ENCODE measurements around the gene PAXIP1. TPM values are rescaled to one million over a fixed set of nuclear protein-coding genes. Genes with fewer than 3 reads are reported as not detected.

The PAXIP1 gene
- polyA plus RNA-seq, 12 donors, result 9.6 to 21.5 (median 13.8) TPM; not detected in 1

DNA sequence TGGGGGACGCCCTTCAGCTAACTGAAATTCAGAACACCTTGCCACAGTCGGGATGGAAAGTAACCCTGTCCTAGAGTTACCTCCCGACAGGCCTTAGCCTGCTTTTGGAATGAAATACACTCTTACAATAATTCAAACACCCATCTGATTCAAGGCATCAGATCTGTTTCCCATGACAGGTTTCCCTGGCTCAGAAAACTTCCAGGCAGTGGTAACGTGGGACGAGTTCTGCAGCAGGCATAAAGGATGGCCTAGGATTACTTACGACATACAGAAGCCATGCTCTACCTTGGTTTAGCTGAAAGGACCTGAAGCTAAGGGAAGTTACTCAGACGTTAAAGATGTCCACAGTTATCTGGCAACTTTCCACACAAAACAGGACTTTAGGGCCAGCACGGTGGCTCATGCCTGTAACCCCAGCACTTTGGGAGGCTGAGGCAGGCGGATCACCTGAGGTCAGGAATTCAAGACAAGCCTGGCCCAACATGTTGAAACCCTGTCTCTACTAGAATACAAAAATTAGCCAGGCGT lies 5.0 kb downstream of the PAXIP1 start:
- no peak for DNase-seq

DNA sequence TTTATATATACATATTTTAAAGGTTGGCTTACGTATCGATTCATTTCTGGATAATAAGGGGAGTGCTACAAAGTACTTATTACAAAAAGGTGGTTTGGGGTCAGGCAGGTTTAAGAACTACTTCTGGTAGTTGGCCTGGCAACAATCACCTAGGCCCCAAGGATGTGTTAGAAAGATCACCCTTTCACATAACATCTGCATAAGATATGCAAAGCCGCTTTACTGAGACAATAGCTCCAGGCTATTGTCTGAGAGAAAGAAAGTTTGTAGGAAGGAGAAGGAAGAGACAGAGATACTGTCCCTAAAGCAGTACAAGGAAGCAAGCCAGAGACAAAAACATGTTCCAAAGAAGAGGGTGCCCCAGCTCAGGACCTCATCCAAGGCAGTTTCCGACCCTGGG lies 6.2 kb downstream of the PAXIP1 start:
- no peak for DNase-seq

DNA sequence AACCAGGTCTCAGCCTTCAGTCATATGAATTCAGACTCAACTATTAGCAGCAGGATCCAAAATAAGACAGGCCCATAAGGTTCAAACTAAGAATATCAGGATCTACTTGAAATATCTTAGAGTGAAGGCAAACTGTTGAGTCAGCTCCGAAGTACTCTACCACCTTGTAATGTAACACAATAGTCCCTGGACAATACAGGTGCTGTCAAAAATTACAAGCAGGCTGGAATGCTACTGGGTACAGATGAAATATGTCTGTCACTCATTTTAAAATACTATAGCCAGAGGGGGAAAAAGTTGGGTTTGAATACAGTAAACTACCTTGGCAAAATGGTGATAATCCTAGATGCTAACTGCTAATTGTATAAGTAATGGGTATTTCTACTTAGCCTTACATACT lies 6.8 kb downstream of the PAXIP1 start:
- DNase-seq, result no peak

DNA sequence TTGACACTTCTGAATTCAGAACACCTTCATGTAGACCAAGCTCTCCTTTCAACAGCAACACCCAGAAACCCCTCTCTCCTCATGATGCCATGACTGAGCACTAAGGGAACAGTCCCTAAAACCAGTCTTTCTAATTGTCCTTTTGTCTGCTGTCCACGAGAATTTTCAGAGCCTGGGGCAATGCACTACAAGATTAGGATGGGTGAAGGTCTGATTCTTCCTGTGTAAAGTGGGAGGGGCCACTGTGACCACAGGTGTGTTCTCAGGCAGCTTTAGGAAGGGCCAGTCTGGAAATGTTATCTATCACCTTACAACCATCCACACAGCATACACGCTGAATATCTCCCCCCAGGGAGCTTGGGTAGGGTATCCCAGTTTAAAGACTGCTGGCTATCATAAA lies 7.9 kb downstream of the PAXIP1 start:
- no peak for DNase-seq

DNA sequence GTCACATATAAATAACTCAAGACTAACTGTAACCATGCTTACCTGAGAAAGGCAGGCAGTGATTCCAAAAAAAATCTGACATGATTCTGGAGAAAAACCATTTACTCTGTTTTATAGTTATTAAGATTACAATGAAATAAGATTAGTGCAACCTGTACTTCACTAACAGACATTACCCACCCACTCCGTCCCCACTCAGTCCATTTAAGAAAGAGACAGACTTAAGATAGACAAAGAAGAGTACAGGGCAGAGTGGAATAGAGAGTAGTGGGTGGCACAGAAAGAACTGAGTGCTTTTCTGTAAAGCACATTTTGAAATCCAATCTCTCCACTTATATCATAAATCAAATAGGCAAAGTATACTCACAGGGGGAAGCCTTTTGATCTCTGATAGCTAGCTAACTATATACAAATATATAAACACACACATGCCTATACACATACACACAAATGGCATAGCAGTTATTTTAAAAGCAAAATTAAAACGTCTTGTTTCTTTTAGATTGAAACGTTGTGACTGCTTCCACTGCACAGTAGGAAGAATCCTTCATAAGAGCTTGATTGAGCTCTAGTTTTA lies 11.9 kb downstream of the PAXIP1 start:
- no peak for DNase-seq

DNA sequence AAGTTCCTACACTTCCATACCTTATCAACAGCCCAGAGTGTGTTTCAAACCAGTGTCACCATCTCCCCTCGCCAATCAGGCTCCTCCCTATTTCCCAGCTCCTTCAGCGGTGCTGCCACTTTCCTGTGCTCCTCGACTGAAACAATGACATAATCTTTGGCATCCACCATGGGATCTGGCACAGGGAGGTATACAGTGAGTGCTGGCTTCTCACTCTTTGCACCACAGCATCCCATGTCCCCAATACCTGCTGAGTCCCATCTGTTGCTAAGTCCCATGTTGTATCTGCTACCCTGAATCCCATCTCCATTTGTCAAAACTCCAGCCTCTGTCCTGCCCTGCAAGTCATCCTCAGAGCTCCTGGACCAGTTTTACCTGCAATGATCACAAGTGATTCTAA lies 15.4 kb downstream of the PAXIP1 start:
- DNase-seq, result no peak

DNA sequence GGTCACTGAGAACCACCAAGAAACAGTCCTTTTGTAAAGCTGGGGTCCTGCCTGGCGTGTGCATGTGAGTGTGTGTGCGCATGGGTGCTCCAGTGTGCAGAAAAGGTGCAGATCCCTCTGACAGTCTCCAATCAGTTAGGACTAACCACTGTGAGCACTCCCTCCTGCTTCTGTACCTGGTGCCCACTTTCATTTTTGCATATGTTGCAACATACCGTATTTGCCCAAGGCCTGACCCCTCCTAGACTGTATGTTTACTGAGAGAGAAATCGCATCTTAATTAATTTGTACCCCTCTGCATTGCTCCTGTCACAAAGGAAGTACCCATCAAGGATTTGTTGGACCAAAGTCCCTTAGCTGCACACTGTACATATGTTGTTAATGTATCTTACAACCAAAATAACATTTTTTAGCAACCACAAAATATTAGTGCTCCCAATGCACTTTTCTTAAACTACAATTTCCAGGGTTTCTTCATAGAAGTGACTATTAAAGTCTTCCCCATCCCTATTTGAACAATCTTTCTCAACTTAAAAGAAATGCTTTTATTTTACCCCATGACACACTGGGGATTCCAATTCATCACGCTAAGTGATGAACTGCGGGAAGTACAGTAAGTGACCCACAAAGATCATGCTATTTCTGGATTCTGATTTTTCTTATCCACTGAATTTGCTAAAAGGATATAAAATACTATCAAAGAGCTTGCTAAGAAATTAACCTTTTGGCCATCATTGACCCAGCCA lies 16.6 kb downstream of the PAXIP1 start:
- no peak for DNase-seq

DNA sequence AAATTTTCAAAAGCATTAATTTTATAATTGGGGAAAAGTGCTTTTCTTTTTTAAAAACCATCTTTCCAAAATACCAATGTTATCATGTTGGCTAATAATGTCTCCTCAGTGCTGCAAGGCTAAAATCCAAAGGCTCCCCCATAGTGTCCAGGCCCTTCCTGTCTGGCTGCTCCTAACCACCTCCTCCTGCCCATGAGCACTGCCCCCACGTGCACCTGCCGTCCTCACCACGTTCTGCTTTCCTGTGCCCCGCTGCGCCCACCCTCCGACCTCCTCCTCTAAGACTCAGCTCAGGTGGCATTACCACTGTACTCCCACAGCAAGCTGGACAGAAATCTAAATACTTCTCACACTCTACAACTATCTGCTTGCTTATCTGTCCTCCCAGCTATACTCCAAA lies 17.7 kb downstream of the PAXIP1 start:
- no peak for DNase-seq

DNA sequence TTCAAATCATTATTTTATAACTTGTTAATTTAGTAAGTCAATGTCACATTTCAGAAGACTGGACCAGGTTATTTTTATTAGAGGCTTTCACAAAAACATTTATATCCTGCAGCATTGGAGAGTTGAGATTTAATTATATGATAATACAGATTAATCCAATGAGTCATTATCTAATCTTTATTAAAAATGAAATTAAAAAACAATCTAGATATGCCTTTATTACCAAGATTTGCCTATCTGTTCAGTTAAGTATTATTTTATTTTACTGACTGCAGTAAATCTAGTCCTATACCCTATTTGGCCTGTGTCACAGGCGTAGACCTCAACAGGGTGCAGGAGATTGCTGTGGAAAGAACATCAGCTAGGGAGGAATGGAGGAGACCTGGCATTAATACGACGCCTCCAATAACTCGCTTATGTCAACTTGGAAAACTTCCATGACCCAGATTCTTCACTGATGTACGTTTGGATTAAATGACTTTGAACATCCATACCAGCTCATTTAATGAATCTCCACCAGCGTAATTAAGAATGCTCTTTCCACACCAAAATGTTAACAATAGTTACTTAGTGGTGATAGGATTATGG lies 18.2 kb downstream of the PAXIP1 start:
- DNase-seq, result no peak

DNA sequence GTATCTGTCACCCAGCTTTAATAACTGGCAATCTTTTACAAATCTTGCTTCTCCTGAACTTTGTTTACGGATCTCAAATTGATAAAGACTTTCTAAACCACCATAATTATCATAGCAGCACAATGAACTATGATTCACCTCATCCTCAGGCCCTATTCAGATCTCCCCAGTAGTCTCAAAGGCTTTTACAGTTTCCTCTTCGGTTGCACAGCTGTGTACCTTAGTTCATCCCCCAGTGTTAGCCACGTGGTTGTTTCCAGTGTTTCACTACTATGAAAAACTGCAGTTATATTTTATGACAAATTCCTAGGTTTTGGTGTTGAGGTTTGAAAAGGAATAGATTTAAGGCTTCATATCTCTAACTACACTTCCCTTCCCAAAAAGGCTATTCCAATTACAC lies 24.9 kb downstream of the PAXIP1 start:
- DNase-seq, result no peak

DNA sequence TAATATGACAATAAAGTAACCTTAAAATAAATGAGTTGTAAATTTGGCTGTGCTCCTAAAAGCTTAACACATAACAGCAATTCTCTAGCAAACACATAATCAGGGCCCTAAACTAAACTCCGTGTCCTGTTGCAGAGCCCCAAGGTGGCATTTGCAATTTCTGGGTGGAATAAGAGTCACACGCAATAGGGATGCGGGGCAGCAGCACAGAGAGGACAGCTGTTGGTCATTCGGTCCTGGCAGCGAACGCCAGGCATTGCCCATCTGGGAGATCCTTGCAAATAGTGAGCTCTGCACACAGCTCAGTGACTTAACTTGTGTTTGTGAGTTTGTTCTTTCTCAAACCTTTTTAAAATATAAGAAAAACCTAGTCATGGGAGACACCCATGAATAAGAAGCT lies 25.7 kb downstream of the PAXIP1 start:
- no peak for DNase-seq

DNA sequence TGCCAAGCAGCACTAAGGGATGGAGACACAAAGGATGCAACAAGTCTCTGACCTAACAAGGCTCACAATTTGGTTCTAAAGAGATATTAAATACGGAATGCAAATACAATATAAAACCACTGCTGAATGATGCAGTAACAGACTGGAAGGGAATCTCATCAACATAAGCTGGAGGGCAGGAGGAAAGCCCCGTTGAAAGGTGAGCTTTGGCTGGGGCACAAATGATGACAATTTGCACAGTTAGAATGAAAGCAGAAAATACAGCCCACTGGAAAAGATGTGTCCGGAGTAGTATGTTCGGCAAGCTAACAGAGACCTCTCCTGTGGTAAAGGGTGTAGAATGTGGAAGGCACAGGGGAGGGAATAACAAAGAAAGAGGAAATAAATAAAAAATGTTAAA lies 26.1 kb downstream of the PAXIP1 start:
- DNase-seq, result no peak

DNA sequence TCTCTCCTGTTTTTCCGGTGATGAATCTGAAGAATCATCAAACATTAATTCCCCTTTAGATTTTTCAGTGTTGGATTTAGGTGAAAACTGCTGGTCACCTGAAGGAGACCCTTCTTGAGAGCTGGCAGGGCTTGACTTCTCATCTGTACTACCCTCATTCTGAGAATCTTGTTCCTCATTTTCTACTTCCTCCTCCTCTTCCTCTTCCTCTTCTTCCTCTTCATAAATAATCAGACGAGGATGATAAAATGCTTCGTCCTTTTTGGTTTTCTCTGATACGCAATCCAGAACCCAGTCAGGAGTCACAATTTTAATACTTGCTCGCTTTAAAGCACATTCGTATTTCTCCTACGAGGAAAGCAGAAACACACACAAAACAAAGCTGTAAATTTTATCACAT lies 26.9 kb downstream of the PAXIP1 start:
- no peak for DNase-seq

DNA sequence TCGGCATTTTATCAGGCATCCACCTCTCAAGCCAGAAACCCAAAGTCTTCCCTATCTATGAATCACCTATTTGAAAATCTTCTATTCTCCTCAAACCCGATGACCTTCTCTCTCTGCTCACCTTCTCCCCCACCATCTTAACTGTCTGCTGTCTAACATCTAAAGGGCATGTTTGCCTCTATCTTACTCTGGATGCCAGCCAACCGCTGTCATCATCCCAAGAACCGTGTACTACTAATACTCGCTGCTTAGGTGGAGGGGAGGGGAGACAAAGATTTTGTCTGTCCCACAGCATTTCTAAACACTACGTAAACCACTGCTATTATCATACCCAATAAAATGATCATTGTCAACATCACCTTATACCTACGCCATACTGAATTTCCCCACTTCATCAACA lies 29.5 kb downstream of the PAXIP1 start:
- DNase-seq, result no peak

DNA sequence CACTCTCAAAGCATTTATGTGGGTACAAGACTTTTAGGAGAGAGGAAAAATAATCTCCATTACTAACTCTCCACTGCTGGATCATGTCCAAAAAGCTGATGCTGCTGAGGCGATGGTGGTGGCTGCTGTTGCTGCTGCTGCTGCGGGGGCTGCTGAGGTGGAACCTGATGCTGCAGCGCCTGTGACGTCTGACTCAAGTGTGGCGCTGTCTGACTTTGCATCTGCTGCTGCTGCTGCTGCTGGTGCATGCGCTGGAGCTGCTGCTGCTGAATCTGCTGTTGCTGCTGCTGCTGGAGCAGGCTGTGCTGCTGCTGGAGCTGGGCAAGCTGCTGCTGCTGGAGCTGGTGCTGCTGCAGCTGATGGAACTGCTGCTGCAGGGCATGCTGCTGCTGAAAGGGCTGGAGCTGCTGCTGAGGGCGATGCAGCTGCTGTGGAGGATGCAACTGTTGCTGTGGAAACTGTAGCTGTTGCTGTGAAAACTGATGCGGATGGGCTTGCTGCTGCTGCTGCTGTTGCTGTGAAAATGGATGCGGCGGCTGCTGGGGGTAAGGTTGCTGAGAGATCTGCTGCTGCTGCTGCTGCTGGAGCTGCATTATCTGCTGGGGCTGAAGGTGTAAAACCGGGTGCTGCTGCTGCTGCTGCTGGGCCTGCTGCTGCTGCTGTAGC lies 34.5 kb downstream of the PAXIP1 start:
- DNase-seq, result no peak

DNA sequence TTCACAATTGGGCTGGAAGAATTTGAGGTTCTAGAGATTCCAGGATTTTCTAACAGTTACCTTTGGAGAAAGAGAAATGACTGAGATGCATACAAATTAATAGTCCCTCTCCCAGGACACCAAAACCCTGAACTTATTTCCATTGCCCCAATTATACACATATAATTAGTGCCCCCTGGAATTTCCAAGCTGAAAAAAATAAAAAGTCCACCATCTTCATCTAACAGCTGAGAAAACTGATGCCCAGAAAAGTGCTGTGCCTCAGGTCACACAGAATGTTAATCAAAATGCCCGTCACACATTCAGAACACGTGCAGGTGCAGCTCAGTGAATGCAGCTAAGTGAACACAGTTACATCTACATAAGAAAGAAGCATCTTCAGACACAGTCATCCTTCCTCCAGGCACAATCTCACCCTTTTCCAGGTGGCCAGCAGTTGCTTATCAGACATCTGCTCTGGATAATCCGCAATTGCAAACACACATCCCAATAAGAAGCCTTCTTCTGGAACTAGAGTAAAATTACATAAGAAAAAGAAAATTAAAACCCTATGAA lies 35.4 kb downstream of the PAXIP1 start:
- no peak for DNase-seq

DNA sequence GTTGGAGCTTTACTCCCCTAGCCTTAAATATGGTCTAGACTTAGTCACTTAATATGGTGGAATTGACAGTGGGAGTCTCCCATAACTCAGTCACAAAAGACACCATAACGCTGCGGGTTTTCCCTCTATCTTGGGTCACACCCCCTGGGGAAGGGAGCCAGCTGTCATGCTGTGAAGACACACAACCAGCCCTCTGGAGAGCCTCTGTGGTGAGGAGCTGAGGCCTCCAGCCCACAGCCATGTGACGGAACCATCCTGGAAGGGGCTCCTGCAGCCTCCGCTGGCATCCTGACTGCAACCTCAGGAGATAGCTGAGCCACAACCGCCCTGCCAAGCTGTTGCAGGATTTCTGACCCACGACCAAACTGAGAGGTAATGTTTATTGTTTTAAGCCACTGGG lies 37.9 kb downstream of the PAXIP1 start:
- DNase-seq, result no peak

DNA sequence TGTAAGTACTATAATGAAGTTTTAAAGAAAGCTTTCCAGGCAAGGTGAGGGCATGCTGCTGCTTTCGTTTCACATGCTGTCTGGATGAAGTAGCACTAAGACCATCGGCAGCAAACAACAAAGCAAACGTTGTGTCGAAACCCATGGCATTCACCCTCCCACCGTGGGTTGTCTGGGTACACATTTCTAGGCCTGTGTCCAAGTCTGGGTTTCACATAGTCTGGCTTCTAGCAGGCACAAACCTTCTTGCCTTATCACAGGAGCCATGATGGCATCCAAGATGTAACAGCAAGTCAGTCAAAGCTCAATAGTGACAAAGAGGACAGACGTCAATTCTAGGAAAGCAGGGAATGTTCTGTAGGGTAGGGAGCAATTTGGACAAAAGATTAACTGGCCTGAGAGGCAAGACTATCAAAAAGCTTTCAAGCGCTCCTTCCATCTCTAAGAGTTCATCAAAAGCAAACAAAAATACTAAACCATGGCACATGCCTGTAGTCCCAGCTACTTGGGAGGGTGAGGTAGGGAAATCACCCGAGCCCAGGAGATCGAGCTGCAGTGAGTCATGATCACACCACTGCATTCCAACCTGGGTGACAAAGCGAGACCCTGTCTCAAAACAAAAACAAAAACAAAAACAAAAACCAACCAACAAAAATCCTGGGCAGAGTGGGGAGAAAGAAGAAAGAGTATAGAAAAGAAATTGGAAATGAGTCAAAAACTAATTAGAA lies 42.7 kb downstream of the PAXIP1 start:
- DNase-seq, result no peak

DNA sequence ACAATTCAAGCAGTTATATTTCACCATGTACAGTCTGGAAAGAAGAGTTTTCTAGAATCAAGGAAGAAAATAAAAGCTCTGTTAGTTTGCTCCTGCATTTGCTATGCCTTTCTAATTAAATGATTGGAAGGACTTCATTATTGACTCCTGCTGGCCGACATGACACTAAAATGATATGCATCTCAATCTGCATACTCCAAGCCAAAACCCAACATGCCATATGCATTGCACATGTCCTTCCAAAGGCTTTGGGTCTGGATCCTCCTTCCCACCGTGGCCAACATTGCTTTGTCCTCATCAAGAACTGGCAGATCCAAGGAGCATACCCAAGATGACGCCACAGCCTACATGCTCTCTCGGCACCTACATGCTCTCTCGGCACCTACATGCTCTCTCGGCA lies 46.5 kb downstream of the PAXIP1 start:
- no peak for DNase-seq

DNA sequence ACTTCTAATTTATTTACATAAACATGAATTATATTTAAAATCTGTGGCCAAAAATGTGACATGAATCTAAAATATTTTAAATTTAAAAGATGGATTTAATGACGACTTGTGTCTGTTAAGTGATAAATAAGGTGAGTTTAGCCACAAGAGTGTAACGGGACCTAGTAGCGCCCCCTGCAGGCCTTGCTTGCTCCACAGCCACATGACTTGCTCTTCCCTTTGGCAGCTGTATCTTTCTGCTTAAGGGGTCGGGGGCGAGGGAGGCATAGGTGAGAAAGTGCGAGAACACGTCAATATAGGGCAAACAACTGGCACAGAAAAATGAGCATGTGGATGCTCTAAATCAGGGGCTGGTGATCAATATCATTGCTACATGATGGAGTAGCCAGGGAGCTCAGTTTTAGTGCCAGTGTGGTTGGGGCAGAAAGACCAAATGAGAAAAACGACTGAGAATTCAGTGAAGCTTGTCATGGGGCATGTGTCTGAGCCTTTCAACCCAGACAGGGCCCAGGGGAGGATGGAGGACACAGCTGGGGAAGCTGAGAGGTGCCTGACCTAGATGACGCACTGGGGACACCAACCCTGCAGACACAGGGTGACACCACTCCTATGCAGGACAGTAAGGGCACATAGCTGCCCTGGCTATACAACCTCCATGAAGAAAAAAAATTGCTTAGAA lies 49.8 kb downstream of the PAXIP1 start:
- peak; percentile 12 for DNase-seq

DNA sequence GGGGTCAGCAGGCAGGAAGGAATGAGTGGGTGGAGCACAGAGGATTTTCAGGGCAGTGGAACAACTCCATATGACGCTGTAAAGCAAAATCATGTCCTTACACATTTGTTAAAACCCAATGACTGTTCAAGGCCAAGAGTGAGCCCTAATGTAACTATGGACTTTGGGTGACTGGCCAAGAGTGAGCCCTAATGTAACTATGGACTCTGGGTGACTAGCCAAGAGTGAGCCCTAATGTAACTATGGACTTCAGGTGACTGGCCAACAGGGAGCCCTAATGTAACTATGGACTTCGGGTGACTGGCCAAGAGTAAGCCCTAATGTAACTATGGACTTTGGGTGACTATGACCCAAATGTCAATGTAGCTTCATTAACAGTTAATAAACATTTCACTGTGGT lies 52.0 kb downstream of the PAXIP1 start:
- no peak for DNase-seq
